GM12892 (cell line): ENCODE measurements around the gene MRPL51.

ENCODE experiments used
- POLR2A ChIP-seq: IDR thresholded peaks from 2 replicates; pipeline ENCODE4 v1.6.1; 2011; ENCODE audit warnings: low read depth, low read length, control low read depth
- POLR2AphosphoS5 ChIP-seq: IDR thresholded peaks from 2 replicates; pipeline ENCODE4 v1.6.1; 2011; ENCODE audit warnings: low read depth, low read length, control low read depth
- TAF1 ChIP-seq: IDR thresholded peaks from 2 replicates; pipeline ENCODE4 v1.6.1; 2011; ENCODE audit warnings: low read depth, mild to moderate bottlenecking, control low read depth, low read length, borderline replicate concordance

- TF ChIP-seq POLR2A (no peak), POLR2AphosphoS5 (no peak), TAF1 (no peak)
Measured at GRCh38 chr12:6463858-6464257, 29.2 kb downstream of the MRPL51 start.
